Suprapubic skin (tissue), 4 donors: ENCODE data around the gene MED22. TPM values are rescaled to one million over a fixed set of nuclear protein-coding genes. Genes with fewer than 3 reads are reported as not detected.

Experiments used
- DNase-seq, 2 donors: peaks; one replicate each; pipeline ENCODE4 v3.0.0-alpha.2; 2019; ENCODE audit warnings: low spot score in 2 of 2
- H3K27ac ChIP-seq: fragments of 200-600 bp; sonication (generic); one replicate; pipeline ENCODE4 v1.5.1; 2019
- H3K27me3 ChIP-seq: fragments of 200-600 bp; sonication (generic); one replicate; pipeline ENCODE4 v1.5.1; 2019
- H3K36me3 ChIP-seq: fragments of 200-600 bp; sonication (generic); one replicate; pipeline ENCODE4 v1.5.1; 2019
- H3K4me1 ChIP-seq: fragments of 200-600 bp; sonication (generic); one replicate; pipeline ENCODE4 v1.5.1; 2019
- H3K4me3 ChIP-seq: fragments of 200-600 bp; sonication (generic); one replicate; pipeline ENCODE4 v1.5.1; 2019; ENCODE audit warnings: mild to moderate bottlenecking
- H3K9me3 ChIP-seq: fragments of 200-600 bp; sonication (generic); one replicate; pipeline ENCODE4 v1.5.1; 2019
- EP300 ChIP-seq: sonication (generic); formaldehyde crosslinking; IDR thresholded peaks from one replicate; pipeline ENCODE4 v1.6.1; 2017; ENCODE audit warnings: antibody characterized with exemption
- POLR2A ChIP-seq, 2 donors: fragments of 450-650 bp; IDR thresholded peaks; one replicate each; pipeline ENCODE4 v1.6.1; 2017; ENCODE audit warnings: antibody characterized with exemption in 2 of 2, mild to moderate bottlenecking in 2 of 2, moderate library complexity in 2 of 2
- POLR2AphosphoS5 ChIP-seq, 3 donors: sonication (generic); formaldehyde crosslinking; IDR thresholded peaks; one replicate each; pipeline ENCODE4 v1.6.1; 2017; ENCODE audit warnings: antibody characterized with exemption in 3 of 3
- WGBS: methylation state at CpG from one replicate; pipeline ENCODE4 v1.1.5; 2018; 5-methylcytosine and 5-hydroxymethylcytosine counted together
- total RNA-seq, 4 donors: library from RNA; depleted of rRNA; stranded (reverse); fragments of >200 nt; gene quantifications; one replicate each; pipeline ENCODE4 v1.1.0, GENCODE V29; 2016
- TF ChIP-seq, protein P1 (sequence below), 2 donors: fragments of 200-600 bp in 1 of 2; fragments of 450-650 bp in 1 of 2; sonication (generic) in 1 of 2; IDR thresholded peaks; one replicate each; pipeline ENCODE4 v1.5.1; 2016 to 2019; ENCODE audit warnings: antibody characterized with exemption in 2 of 2, mild to moderate bottlenecking in 1 of 2, moderate library complexity in 1 of 2

The MED22 gene
- total RNA-seq, 4 donors from 2014 or later = 11.5 to 27.4 (median 18.8) TPM

DNA sequence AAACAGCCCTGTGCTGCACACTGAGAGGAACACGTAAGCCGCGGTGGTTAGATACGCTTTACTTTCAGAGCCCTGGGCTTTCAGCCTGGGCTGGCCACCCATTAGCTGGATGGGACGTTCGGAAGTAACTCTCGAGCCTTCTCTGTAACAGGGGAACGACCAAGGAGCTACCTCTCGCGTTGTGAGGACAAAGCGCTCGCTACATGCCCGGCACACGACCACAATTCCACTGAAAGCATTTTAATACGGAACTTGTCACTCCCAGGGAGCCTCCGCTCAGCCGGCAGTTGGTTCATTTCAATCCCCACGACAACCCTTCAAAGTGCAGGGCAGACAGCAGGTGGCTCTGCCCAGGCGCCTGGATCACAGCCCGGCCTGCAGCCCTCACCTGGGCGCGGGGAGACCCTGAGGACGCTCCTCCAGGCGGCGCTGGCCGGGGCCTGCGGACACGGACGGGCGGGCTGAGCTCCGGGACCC is 8.0 kb upstream of the MED22 start:
- TF ChIP-seq EP300 = no peak
- TF ChIP-seq, protein P1, sequence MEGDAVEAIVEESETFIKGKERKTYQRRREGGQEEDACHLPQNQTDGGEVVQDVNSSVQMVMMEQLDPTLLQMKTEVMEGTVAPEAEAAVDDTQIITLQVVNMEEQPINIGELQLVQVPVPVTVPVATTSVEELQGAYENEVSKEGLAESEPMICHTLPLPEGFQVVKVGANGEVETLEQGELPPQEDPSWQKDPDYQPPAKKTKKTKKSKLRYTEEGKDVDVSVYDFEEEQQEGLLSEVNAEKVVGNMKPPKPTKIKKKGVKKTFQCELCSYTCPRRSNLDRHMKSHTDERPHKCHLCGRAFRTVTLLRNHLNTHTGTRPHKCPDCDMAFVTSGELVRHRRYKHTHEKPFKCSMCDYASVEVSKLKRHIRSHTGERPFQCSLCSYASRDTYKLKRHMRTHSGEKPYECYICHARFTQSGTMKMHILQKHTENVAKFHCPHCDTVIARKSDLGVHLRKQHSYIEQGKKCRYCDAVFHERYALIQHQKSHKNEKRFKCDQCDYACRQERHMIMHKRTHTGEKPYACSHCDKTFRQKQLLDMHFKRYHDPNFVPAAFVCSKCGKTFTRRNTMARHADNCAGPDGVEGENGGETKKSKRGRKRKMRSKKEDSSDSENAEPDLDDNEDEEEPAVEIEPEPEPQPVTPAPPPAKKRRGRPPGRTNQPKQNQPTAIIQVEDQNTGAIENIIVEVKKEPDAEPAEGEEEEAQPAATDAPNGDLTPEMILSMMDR (IDR thresholded peaks at IDR 0.05) = no peak
- TF ChIP-seq POLR2AphosphoS5 (IDR thresholded peaks at IDR 0.05) = no peak
- H3K4me3 ChIP-seq = peak overlapping the region; percentile 77
- peaks cover 47% of the 10 kb centered on the region for H3K36me3 ChIP-seq
- H3K27me3 ChIP-seq = no peaks in the 10 kb centered on the region
- no peaks in the 10 kb centered on the region for H3K9me3 ChIP-seq
- DNase-seq = no peak
- H3K4me1 ChIP-seq = peaks cover 43% of the 10 kb centered on the region
- H3K27ac ChIP-seq = peak overlapping the region; percentile 80
- WGBS = under 1% methylated on average over 25 of the region's 31 CpGs

DNA sequence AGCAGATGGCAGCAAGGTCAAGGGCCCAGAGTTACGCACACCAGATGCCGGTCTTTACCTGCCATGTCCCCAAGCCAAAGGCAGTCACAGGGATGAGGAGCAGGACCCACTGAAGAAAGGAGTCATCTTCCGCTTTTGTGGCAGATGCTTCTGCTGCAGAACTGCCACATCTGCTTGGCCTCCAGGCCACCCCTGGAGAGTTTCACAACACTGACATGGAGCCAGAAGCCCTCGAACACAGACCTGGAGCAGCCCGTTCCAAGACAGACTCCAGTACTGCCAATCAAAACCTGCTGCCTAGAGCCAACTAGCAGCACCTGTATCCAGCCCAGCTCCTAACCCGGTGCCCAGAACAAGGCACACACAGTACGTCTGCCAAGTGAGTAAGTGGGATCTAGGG is 6.8 kb upstream of the MED22 start:
- Histone ChIP-seq H3K27me3 (no peaks in the 10 kb centered on the region), H3K27ac (no peak overlapping the region), H3K4me3 (no peak overlapping the region), H3K4me1 (peaks cover 46% of the 10 kb centered on the region), H3K9me3 (no peaks in the 10 kb centered on the region), H3K36me3 (peaks cover 47% of the 10 kb centered on the region)
- no peak for DNase-seq
- 58% methylated on average over 4 of the region's 7 CpGs for whole genome bisulfite sequencing
- TF ChIP-seq POLR2AphosphoS5 (IDR thresholded peaks at IDR 0.05) (no peak), POLR2A (IDR thresholded peaks at IDR 0.05) (no peak), EP300 (no peak)
- TF ChIP-seq, protein P1 (IDR thresholded peaks at IDR 0.05) = no peak

DNA sequence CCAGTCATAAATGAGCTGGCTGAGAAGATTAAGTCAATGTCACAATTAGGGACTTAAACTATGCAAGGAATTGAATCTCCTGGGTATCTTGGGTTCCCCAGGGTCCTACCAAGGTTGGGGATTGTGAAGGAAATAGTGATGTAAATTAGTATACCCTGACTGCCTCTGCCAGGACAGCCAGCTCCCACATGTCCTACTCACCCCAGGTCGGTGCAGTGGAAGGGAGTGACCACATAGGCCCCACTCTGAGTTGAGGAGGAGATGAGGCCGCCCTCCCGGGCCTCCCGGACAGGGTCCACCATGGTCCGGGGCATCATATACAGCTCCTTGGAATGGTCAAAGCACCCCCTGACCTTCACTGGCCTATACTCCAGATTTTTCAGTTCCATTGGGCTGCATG is 5.6 kb upstream of the MED22 start:
- H3K4me3 ChIP-seq = no peak overlapping the region
- TF ChIP-seq POLR2A (IDR thresholded peaks at IDR 0.05) = no peak
- TF ChIP-seq EP300 = no peak
- TF ChIP-seq, protein P1 (IDR thresholded peaks at IDR 0.05) = no peak
- no peak for TF ChIP-seq POLR2AphosphoS5 (IDR thresholded peaks at IDR 0.05)
- 75% methylated on average over 5 of the region's 5 CpGs for whole genome bisulfite sequencing
- no peak for DNase-seq
- H3K9me3 ChIP-seq = no peaks in the 10 kb centered on the region
- H3K27me3 ChIP-seq = no peaks in the 10 kb centered on the region
- H3K27ac ChIP-seq = no peak overlapping the region
- peaks cover 47% of the 10 kb centered on the region for H3K36me3 ChIP-seq
- H3K4me1 ChIP-seq = peaks cover 54% of the 10 kb centered on the region

DNA sequence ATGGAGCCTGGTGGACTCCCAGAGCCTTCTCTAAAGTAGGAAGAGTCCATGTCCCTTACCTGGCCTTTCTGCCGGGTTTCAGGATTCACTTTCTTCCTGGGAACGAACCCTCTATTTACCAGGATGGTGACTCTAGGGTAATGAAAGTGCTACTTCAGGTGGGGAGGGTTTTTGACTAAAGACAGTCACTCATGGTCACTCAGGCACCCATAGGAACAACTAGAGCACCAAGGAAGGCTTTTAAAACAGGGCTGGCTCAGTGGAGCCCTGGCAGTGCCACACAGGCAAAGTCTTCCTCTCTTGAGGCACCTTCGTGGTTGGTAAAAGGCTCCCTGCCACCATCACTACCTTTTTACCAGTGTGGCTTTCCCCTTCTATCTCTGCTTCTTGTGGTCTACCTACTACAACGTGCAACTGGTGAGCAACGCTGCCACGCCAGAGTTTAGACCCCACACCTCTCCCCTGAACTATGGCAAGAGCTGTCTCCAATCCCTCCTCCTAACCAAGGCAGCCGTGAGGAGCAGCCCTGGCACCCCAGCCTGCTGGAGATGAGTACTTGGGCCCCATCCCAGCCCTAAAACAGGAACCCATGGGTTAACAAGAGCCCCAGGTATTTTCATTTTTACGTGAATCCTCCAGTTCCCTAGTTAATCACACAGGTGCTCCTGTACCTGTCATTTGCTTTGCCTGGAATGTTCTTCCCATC is 4.9 kb upstream of the MED22 start:
- no peak overlapping the region for H3K27ac ChIP-seq
- TF ChIP-seq EP300 (no peak), POLR2AphosphoS5 (IDR thresholded peaks at IDR 0.05) (no peak), POLR2A (IDR thresholded peaks at IDR 0.05) (no peak)
- TF ChIP-seq, protein P1 (IDR thresholded peaks at IDR 0.05) = no peak
- H3K4me3 ChIP-seq = no peak overlapping the region
- H3K4me1 ChIP-seq = peaks cover 51% of the 10 kb centered on the region
- no peaks in the 10 kb centered on the region for H3K27me3 ChIP-seq
- WGBS = 71% methylated on average over 8 of the region's 8 CpGs
- no peak for DNase-seq
- peaks cover 47% of the 10 kb centered on the region for H3K36me3 ChIP-seq
- H3K9me3 ChIP-seq = no peaks in the 10 kb centered on the region

DNA sequence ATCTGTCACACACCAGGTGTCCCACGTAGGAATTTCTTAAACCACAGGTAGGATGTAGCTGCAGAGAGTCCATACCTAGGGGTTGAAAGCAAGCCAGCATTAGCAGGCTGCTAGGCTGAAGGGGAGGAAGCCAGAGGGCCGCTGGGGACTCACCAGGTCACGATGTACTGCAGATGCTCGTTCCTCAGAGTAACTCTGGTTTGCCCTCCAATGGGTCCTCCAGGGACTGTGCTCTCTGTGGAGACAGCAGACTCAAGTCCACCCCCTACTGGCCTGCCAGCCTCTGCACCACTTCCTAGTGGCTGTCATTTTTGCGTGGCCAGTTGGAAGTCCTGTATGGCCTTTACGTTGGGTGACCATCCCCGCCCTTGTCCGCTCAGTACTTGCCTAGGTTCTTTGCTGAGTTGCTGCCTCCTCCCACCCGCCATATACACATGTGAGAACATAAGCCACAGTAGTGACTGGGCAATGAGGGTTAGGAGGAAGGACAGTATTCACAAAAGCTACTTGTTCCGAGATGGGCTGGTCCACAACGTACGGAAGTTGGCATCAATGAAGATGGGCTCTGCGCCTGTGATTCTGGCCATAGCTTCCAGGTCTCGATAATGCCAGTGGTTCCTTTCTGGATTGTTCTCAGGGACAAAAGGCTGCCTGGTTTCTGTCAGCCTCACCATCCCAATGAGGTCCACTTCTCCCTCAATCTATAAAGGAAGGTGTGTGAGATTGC is 4.1 kb upstream of the MED22 start:
- TF ChIP-seq, protein P1 (IDR thresholded peaks at IDR 0.05) = peak in 1 of 2 donors; percentile 17
- TF ChIP-seq POLR2A (IDR thresholded peaks at IDR 0.05) = no peak
- DNase-seq = no peak
- Histone ChIP-seq H3K36me3 (peaks cover 47% of the 10 kb centered on the region), H3K4me1 (peaks cover 47% of the 10 kb centered on the region), H3K4me3 (no peak overlapping the region), H3K9me3 (no peaks in the 10 kb centered on the region), H3K27me3 (no peaks in the 10 kb centered on the region), H3K27ac (no peak overlapping the region)
- 82% methylated on average over 14 of the region's 14 CpGs for WGBS
